ENCODE measurements around the gene PEX5L.
"Not testable (repeated sequence)": the region's sequence is repeated elsewhere in the genome, so short reads cannot be mapped to it uniquely, and the experiment has no call there.

The PEX5L gene

GRCh38 chr3:180008318-180008717 is 28.4 kb downstream of the PEX5L start:
- not testable (repeated sequence) for DNase-seq

- no peak for DNase-seq
Observed at GRCh38 chr3:180004542-180004941, 32.2 kb downstream of the PEX5L start.

GRCh38 chr3:180002006-180002405 is 34.7 kb downstream of the PEX5L start:
- no peak for DNase-seq

- no peak for DNase-seq
Observed at GRCh38 chr3:180000500-180000899, 36.2 kb downstream of the PEX5L start.

- DNase-seq: no peak
Observed at GRCh38 chr3:179995406-179995805, 41.3 kb downstream of the PEX5L start.

- DNase-seq: no peak
Observed at GRCh38 chr3:179991883-179992282, 44.9 kb downstream of the PEX5L start.

- no peak for DNase-seq
Observed at GRCh38 chr3:179991104-179991503, 45.6 kb downstream of the PEX5L start.

GRCh38 chr3:179981646-179982045 is 55.1 kb downstream of the PEX5L start:
- DNase-seq: no peak

- DNase-seq: no peak
Observed at GRCh38 chr3:179977356-179977755, 59.4 kb downstream of the PEX5L start.

GRCh38 chr3:179973931-179974361 is 62.8 kb downstream of the PEX5L start:
- DNase-seq: no peak

GRCh38 chr3:179972881-179973423 is 63.8 kb downstream of the PEX5L start:
- no peak for DNase-seq

- no peak for DNase-seq
Observed at GRCh38 chr3:179971280-179971679, 65.5 kb downstream of the PEX5L start.

- no peak for DNase-seq
Observed at GRCh38 chr3:179970746-179971145, 66.0 kb downstream of the PEX5L start.

GRCh38 chr3:179969525-179969924 is 67.2 kb downstream of the PEX5L start:
- DNase-seq: no peak

- DNase-seq: no peak
Observed at GRCh38 chr3:179967622-179968021, 69.1 kb downstream of the PEX5L start.

GRCh38 chr3:179964890-179965289 is 71.8 kb downstream of the PEX5L start:
- no peak for DNase-seq

- DNase-seq: no peak
Observed at GRCh38 chr3:179962629-179963387, 73.9 kb downstream of the PEX5L start.

GRCh38 chr3:179961703-179962078 is 75.0 kb downstream of the PEX5L start:
- DNase-seq: no peak

- DNase-seq: no peak
Observed at GRCh38 chr3:179961071-179961702, 75.5 kb downstream of the PEX5L start.

- no peak for DNase-seq
Observed at GRCh38 chr3:179958759-179959158, 78.0 kb downstream of the PEX5L start.

- no peak for DNase-seq
Observed at GRCh38 chr3:179958143-179958542, 78.6 kb downstream of the PEX5L start.

- DNase-seq: no peak
Observed at GRCh38 chr3:179957264-179957845, 79.4 kb downstream of the PEX5L start.

GRCh38 chr3:179956416-179956830 is 80.3 kb downstream of the PEX5L start:
- no peak for DNase-seq

- DNase-seq: no peak
Observed at GRCh38 chr3:179955809-179956208, 80.9 kb downstream of the PEX5L start.
